GM12891 (cell line): Measurements from ENCODE around the gene CFAP46.

Experiments used
- DNase-seq: peaks from one replicate; pipeline ENCODE4 v3.0.0; 2011; ENCODE audit warnings: low spot score; ENCODE audit not compliant: insufficient read length
- FAIRE-seq: peaks from 2 replicates; lab custom pipeline; 2011; peaks lifted over from hg19 to GRCh38; lab: Jason Lieb, UNC
- PAX5 ChIP-seq: IDR thresholded peaks from 2 replicates; pipeline ENCODE4 v1.6.1; 2011; ENCODE audit warnings: low read length, moderate library complexity, mild to moderate bottlenecking; ENCODE audit not compliant: insufficient read depth, severe bottlenecking
- POLR2A ChIP-seq: IDR thresholded peaks from 2 replicates; pipeline ENCODE4 v1.6.1; 2011; ENCODE audit warnings: low read depth, low read length, control low read depth
- POLR2AphosphoS5 ChIP-seq: IDR thresholded peaks from 2 replicates; pipeline ENCODE4 v1.6.1; 2011; ENCODE audit warnings: low read depth, low read length, control low read depth
- POU2F2 ChIP-seq: IDR thresholded peaks from 2 replicates; pipeline ENCODE4 v1.6.1; 2011; ENCODE audit warnings: low read depth, mild to moderate bottlenecking, control low read depth, low read length, moderate library complexity
- SPI1 ChIP-seq: IDR thresholded peaks from 2 replicates; pipeline ENCODE4 v1.6.1; 2011; ENCODE audit warnings: low read depth, low read length, control low read depth
- TAF1 ChIP-seq: IDR thresholded peaks from 2 replicates; pipeline ENCODE4 v1.6.1; 2011; ENCODE audit warnings: low read depth, low read length, control low read depth

Gene CFAP46

GRCh38 chr10:132850896-132851295 lies 91.5 kb downstream of the CFAP46 start:
- no peak for DNase-seq
- no peak for FAIRE-seq
- no peak for TF ChIP-seq POLR2A
- no peak for TF ChIP-seq TAF1
- TF ChIP-seq POLR2AphosphoS5, result no peak
- no peak for TF ChIP-seq POU2F2
- no peak for TF ChIP-seq PAX5
- TF ChIP-seq SPI1, result no peak

GRCh38 chr10:132850246-132850645 lies 92.1 kb downstream of the CFAP46 start:
- FAIRE-seq (no peak), DNase-seq (no peak)
- TF ChIP-seq SPI1, result no peak
- no peak for TF ChIP-seq POLR2AphosphoS5
- TF ChIP-seq POLR2A, result no peak
- TF ChIP-seq PAX5, result no peak
- no peak for TF ChIP-seq POU2F2
- TF ChIP-seq TAF1, result no peak

GRCh38 chr10:132849546-132850031 lies 92.8 kb downstream of the CFAP46 start:
- no peak for TF ChIP-seq POU2F2
- no peak for TF ChIP-seq POLR2AphosphoS5
- DNase-seq, result no peak
- no peak for FAIRE-seq

- no peak for TF ChIP-seq SPI1
- TF ChIP-seq POLR2AphosphoS5, result no peak
- no peak for TF ChIP-seq POU2F2
- TF ChIP-seq PAX5, result no peak
- no peak for TF ChIP-seq POLR2A
- TF ChIP-seq TAF1, result no peak
- FAIRE-seq, result no peak
- no peak for DNase-seq
Observed at GRCh38 chr10:132848951-132849545, 93.3 kb downstream of the CFAP46 start.

- DNase-seq (no peak), FAIRE-seq (no peak)
- TF ChIP-seq POLR2A (no peak), PAX5 (no peak), TAF1 (no peak), SPI1 (no peak), POU2F2 (no peak), POLR2AphosphoS5 (no peak)
Observed at GRCh38 chr10:132848291-132848701, 94.1 kb downstream of the CFAP46 start.

- FAIRE-seq (no peak), DNase-seq (no peak)
- TF ChIP-seq POLR2AphosphoS5 (no peak), POLR2A (no peak), POU2F2 (no peak), SPI1 (no peak), PAX5 (no peak), TAF1 (no peak)
Observed at GRCh38 chr10:132847856-132848255, 94.5 kb downstream of the CFAP46 start.

GRCh38 chr10:132847416-132847777 lies 95.0 kb downstream of the CFAP46 start:
- TF ChIP-seq PAX5 (no peak), SPI1 (no peak), POLR2A (no peak), POLR2AphosphoS5 (no peak), TAF1 (no peak), POU2F2 (no peak)
- no peak for FAIRE-seq
- no peak for DNase-seq

- TF ChIP-seq TAF1 (no peak), SPI1 (no peak), PAX5 (no peak)
- FAIRE-seq (no peak), DNase-seq (no peak)
Observed at GRCh38 chr10:132846631-132847415, 95.5 kb downstream of the CFAP46 start.

GRCh38 chr10:132845780-132846595 lies 96.4 kb downstream of the CFAP46 start:
- no peak for DNase-seq
- FAIRE-seq, result no peak
- TF ChIP-seq POLR2AphosphoS5 (no peak), PAX5 (no peak), SPI1 (no peak), TAF1 (no peak), POLR2A (no peak), POU2F2 (no peak)
